GM18868 (cell line): ENCODE measurements around the gene ASIC3.
"Not testable (repeated sequence)": the region's sequence is repeated elsewhere in the genome, so short reads cannot be mapped to it uniquely, and the experiment has no call there.

Experiments
- ATAC-seq: cut with Tn5 transposase; IDR thresholded peaks from one replicate; pipeline ENCODE4 v1.9.1; 2021; ENCODE audit warnings: mild to moderate bottlenecking, moderate library complexity; ENCODE audit not compliant: unreplicated experiment

Gene ASIC3

DNA sequence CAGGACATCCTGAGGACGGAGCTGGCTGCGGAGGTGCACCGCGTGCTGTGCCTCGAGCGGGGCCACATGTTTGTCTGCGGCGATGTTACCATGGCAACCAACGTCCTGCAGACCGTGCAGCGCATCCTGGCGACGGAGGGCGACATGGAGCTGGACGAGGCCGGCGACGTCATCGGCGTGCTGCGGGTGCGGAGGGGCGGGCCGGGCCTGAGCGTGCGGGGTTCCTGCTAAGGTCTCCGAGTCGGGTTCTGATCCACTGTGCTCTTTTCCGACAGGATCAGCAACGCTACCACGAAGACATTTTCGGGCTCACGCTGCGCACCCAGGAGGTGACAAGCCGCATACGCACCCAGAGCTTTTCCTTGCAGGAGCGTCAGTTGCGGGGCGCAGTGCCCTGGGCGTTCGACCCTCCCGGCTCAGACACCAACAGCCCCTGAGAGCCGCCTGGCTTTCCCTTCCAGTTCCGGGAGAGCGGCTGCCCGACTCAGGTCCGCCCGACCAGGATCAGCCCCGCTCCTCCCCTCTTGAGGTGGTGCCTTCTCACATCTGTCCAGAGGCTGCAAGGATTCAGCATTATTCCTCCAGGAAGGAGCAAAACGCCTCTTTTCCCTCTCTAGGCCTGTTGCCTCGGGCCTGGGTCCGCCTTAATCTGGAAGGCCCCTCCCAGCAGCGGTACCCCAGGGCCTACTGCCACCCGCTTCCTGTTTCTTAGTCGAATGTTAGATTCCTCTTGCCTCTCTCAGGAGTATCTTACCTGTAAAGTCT lies 34.4 kb upstream of the ASIC3 start:
- no peak for ATAC-seq

DNA sequence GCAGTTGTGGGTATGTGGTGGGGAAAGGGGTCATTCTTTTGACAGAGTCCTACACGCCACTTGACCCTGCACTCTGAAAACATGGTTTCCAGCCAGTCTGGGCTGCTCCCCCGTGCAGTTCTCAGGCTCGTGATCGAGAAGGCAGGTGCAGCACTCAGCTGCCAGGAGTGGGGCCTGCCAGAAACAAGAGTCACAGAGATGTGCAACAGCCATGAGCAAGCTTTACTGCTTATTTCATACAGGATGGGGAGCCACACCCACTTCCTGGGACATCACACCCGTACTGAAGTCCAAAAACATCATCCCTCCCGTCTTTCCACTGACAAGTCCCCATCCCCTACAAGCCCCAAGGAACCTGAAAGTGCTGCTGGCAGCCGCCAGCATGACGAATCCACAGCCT lies 33.4 kb upstream of the ASIC3 start:
- ATAC-seq, result no peak

DNA sequence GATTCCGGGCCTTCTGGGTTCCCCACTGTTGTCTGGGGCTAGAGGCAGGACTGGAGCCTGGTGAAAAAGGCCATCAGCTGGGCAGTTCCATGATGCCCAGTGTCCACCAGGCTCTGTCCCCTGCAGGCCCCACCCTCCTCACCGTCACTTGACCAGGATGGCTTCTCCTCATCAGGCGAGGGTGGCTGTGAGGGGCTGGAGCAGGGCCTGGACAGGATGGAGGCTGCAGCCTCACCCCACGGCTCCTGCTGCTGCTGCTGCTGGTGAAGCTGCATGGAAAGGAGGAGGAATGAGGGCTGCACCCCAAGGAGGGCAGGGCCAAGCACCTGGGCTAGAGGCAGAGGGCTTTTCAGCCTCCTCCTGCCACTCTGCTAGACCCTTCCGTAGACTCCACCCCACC lies 32.4 kb upstream of the ASIC3 start:
- ATAC-seq, result no peak

DNA sequence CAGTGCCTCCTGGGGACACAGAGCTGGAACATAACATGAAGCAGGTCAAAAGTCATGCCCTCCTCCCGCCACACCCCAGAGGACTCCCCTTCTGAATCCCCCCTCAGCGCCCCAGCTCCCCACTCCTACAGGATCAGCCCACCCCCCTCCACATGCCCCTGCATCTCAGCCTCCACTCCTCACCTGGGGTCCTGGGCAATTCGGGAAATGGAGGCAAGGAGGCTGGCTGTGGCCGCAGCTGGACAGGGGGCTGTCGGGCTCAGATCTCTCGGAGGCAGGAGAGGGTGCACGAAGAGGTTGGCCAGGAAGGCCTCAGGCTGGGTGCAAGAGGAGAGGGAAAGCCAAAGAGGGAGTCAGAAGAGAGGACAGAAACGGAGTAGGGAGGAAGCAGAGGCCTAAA lies 31.8 kb upstream of the ASIC3 start:
- no peak for ATAC-seq

DNA sequence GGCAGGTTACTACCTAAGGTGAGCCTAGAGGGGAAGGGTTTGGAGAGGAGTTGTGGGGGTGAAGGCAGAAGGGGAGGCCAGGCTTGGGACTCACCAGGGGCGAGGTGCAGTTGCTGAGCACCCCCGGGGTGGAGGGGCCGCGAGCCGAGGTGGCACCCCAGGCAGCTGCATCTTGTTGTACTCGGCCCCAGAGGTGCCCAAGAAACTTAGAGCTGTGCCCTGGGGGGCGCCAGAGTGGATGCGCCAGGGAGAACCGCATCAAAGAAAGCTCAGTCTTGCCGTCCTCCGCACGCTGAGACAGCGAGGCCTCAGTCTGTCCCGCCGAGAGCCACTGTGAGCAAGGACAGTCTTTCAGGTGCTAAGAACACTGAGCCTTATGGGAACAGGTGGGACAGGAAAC lies 31.4 kb upstream of the ASIC3 start:
- no peak for ATAC-seq

DNA sequence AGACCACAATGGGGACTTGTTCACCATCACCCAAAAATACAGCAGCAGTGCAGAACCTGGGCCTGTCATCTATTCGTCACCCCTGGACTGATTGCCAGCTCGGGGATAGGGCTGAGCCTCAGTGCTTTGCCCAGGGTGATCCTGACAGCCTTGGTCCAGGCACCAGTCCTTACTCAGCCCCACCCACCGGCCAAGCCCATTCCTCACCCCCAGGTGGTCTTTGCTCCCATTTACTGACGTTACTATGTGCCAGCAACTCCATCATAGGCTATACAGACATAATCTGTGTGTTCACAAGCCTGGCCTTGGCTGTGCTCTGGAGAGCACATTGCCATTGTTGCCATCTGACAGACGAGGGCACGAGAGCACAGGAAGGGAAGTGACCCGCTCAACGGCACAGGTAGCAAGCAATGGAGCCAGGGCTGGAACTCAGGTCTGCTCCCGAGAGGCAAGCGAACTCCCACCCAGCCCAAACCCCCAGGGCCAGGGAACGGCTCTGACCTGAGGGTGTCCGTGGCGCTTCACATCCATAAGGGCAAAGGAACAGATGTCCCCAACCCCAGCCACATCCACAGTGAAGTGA lies 30.9 kb upstream of the ASIC3 start:
- ATAC-seq, result no peak

DNA sequence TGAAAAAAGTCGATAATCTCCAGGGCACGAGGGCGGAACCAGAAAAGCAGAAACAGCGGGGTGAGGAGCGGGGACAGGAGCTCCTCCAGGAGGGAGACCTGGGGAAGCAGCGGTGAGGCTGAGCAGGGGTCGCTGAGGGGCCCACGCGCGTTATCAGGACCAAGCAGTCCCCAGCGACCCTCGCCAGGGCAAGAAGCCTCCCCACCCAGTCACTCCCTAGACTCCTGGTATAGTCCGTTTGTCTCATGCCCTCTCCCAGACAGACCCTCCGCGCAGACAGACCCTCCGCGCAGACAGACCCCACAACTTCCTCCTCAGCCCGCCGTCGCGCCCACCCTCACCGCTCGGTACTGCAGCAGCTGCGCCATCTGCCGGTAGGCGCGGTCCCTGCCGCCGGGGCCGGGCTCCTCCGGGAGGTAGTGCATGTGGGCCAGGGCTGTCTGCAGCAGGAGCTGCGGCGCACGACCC lies 30.3 kb upstream of the ASIC3 start:
- ATAC-seq, result peak; percentile 78

DNA sequence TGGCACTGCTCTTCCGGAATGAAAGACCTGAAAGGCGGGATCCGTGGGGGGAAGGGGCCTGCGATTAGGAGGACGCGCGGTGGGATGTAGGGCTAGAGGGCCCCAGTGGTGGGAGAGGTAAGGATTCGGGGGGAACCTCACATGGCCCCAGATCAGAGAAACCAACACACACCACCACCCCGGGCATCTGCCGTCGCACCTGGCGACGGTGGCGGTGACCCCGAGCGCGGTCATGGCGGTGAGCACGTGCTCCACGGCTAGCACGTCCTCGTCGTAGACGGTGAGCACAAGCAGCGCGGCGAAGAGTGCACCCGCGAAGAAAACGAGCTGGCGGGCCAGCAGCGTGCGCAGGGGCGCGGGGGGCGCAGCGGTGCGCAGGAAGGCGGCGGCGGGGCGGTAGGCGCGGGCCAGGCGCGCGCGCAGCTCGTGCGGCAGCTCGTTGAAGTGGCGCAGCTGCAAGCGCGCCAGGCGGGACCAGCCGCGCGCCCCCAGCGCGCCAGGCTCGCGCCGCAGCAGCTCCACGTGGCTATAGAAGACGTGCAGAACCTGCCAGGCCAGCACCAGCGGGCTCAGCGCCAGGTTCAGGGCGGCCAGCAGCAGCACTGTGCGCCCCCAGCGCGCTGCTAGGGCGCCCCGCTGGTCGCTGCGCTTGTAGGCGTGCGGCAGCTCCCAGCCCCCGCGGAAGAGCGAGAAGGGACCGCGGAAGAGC lies 29.8 kb upstream of the ASIC3 start:
- ATAC-seq, result no peak

DNA sequence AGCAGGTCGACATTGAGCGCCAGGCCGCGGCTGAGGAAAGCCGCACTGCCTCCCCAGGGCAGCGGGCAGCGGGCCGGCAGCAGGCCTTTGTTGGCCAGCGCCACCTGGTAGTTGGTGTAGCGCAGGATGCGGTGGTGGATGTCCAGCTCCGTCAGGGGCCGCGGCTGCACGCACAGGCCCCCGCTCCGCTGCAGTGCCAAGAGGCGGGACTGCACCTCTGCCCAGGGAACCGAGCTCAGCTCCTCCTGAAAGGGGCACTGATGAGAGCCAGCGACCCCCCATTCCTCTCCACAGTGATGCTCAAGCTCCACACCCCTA lies 29.2 kb upstream of the ASIC3 start:
- ATAC-seq, result no peak

DNA sequence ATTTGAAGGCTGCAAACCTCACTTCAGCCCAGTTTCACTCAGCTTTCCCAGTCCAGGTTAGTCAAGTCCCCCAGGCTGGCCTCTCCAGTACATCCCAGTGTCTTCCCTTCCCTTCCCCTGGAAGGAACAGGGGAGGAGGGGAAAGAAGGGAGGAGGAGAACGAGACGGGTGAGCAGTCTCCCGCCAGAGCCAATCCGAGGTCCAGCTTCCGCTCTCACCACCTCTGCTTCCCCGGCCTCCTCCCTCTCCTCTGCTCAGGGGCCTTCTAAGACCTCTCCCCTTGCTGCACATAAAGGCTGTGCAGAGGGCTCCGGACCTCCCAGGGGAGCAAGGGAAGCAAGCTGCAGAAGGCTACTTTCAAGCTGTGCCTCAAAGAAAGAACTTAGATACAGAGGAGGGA lies 28.1 kb upstream of the ASIC3 start:
- no peak for ATAC-seq

DNA sequence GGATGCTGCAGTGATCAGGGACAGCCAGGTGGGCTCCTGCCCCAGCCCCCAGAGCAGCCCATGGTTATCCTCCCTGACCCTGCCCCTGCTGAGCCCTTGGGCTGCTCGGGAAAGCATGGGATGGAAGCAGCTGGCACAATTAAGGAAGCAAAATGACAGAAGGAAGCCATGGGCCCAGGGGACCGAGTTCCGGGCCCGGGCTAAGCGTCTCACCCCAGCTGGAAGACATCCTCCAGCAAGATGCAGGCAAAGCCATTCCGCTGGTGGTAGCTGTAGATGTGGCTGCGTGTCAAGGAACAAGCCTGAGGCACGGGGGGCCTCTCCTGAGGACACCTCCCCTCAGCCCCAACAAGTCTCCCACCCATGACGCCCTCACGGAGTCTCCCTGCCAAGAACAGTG lies 25.1 kb upstream of the ASIC3 start:
- ATAC-seq, result no peak

DNA sequence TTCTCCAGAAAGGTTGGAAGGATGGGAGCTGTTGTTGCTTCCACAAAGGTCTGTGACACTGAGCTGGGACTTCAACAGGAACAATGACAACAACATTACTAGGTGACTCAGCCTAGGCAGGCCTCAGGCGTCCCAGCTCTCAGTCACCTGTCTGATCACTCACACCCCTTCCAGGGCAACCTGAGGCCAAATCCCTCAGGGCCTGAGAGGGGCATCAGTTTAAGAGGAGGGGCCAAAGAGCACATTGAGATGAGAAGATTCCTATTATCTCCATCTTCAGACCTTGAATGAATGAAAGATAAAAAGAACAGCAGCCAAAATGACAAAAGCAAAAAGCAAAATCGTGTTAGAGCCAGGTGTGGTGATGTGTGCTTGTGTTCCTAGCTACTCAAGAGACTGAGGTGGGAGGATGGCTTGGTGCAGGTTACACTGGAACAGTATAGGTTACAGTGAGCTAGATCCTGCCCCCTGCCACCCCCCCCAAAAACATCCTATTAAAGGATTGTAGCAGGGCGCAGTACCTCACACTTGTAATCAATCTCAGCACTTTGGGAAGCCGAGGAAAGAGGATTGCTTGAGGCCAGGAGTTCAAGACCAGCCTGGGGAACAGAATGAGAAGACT lies 23.8 kb upstream of the ASIC3 start, which contains the start of gene ATG9B:
Gene ATG9B (minus strand): TSS at position 60 of the 622 bp plus-strand sequence. CDS start 71 bp downstream, outside the sequence.
- no peak for ATAC-seq

DNA sequence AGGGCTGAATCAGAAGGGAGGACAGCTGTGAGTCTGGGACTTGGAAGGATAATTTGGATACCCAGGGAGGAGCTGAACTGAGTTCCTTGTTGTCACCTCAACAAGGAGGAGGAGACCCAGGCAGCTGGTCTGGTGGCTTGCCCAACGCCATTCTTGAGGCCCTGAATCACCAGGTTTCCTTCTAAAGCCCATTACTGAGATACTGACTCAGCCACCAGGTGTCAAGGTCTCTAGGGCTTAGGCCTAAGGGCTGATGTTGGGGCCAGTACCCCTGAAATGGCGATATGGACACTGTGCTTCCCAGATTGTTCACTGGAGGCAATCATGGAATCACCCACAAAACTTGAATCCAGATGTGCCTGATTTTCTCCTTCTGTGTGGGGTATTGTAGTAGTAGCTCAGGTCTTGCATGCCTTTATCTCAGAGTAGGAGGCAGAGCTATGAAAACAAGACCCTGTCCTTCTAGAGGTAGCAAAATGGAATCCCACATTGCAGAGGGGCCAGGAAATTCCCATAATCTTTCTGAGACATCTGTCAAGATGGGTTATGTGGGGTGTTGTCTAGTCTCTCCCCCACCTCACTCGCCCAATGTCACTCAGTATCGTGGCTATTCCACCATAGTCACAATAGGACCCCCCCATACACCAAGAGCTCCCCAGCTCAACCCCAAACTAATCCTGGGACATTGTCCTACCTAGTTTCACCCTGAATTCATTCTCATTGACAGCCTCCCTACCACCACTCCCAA lies 22.2 kb upstream of the ASIC3 start:
- ATAC-seq, result no peak

DNA sequence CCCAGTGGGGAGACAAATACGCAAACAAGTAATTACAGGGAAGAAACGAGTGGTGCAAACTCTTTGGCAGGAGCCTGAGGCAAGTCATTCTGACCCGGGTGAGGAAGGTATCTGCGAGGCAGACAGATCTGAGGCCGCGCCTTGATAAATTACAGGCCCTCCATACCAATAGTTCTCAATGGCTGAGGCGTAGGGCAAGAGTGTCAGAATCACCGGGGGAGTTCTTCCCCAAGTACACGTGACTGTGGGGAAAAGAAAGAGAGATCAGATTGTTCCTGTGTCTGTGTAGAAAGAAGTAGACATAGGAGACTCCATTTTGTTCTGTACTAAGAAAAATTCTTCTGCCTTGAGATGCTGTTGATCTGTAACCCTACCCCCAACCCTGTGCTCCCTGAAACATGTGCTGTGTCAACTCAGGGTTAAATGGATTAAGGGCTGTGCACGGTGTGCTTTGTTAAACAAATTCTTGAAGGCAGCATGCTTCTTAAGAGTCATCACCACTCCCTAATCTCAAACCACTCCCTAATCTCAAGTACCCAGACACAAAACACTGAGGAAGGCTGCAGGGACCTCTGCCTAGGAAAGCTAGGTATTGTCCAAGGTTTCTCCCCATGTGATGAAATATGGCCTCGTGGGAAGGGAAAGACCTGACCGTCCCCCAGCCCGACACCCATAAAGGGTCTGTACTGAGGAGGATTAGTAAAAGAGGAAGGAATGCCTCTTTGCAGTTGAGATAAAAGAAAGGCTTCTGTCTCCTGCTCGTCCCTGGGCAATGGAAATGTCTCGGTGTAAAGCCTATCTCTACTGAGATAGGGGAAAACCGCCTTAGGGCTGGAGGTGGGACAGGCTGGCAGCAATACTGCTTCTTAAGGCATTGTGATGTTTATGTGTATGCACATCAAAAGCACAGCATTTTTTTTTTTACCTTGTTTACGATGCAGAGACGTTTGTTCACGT lies 21.3 kb upstream of the ASIC3 start:
- not testable (repeated sequence) for ATAC-seq

DNA sequence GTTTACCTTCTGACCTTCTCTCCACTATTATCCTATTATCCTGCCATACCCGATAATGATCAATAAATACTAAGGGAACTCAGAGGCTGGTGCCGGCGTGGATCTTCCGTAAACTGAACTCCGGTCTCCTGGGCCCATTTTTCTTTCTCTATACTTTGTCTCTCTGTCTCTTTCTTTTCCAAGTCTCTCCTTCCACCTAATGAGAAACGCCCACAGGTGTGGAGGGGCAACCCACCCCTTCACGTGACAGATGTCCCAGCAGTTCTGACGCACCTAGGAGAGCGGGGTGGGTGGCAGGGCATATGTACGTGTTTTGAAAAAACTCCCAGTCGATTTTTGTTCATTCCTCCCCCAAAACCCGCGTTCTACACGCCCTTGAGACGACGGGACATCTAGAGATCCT lies 20.6 kb upstream of the ASIC3 start:
- ATAC-seq, result not testable (repeated sequence)

DNA sequence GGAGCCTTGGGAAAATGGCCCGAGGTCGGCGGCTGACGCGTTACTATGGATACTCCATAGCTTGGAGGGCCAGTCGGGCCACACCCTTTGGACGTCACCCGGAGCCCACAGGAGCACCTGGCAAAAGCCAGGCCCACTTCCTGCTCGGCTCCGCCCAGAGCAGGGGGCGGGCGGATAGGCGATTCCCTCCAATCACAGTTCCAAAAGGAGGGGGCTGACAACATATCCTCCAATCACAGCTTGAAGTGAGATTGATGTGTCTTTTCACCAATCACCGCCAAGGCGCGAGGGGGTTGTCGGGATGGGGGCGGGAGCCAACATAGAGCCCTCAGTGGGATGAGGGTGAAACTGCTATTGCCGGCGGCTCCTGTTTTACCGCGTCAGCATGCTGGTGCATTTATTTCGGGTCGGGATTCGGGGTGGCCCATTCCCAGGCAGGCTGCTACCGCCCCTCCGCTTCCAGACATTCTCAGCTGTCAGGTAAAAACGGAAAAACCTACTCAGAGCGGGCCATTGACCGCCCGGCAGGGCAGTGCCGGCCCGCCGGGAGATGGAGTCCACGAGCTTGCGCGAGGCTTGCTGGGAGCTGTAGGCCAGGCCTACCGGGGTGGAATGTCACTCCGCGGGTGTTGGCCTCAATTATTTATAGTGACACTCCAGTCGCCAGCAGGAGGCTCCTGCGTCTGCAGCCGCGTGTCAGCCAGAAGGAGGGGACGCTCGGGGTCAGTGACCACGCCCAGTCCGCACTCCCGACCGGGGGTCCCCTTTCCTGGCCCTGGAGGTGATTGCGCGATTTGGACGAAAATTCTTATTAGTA lies 20.0 kb upstream of the ASIC3 start, which contains the start of gene ABCB8:
Gene ABCB8 (plus strand): TSS at position 320 of the 817 bp plus-strand sequence. CDS start 66 bp downstream, at position 386.
- peak; percentile 96 for ATAC-seq

DNA sequence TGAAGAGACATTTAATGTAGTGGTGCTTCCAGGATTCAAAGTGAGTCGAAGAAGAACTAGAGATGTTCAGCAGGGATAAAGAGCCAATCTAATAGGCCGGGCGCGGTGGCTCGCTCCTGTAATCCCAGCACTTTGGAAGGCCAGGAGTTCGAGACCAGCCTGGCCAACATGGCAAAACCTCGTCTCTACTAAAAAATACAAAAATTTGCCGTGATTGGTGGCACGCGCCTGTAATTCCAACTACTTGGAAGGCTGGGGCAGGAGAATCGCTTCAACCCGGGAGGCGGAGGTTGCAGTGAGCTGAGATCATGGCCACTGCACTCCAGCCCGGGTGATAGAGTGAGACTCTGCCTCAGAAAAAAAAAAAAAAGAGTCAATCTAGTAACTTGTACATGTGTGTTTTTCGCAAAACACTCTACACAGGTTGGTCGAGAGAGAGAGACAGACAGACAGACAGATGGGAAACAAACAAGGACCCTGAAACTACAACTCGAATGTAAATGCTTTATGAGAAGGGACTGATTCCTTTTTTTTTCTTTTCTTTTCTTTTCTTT lies 19.3 kb upstream of the ASIC3 start:
- no peak for ATAC-seq

DNA sequence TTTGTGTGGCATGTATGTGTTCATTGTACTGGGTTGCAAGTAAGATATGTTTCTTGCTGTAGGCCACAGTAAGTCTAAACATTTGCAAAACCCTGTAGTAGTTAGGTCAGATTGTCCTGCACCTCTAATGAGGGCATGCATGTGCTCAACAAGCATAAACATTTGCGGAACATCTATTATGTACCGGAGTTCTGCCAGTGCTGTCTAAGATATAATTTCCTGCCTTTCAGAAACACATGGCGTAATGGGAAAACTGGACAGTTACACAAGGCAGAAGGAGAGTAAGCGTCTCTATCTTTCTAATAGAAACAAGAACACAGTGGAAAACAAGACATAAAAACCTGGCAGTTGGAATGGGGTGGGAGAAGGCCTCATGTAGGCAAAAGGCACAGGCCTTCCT lies 17.3 kb upstream of the ASIC3 start:
- no peak for ATAC-seq
